HEK293 (cell line): ENCODE data around the gene DSC1.

Experiments used
- AEBP2 ChIP-seq: fragments of 450-650 bp; formaldehyde crosslinking; IDR thresholded peaks from 2 replicates; pipeline ENCODE4 v1.5.1; 2016; ENCODE audit warnings: missing biosample characterization, missing genetic modification characterization, borderline replicate concordance
- CTCF ChIP-seq: fragments of 450-650 bp; formaldehyde crosslinking; IDR thresholded peaks from 2 replicates; pipeline ENCODE4 v1.5.1; 2016; ENCODE audit warnings: missing biosample characterization, missing genetic modification characterization
- REPIN1 ChIP-seq: fragments of 450-650 bp; formaldehyde crosslinking; IDR thresholded peaks from 2 replicates; pipeline ENCODE4 v1.5.1; 2017; ENCODE audit warnings: missing biosample characterization, missing genetic modification characterization, low read depth
- ZNF558 ChIP-seq: fragments of 450-650 bp; formaldehyde crosslinking; IDR thresholded peaks from 2 replicates; pipeline ENCODE4 v1.5.1; 2016; ENCODE audit warnings: missing biosample characterization, missing genetic modification characterization
- ZNF639 ChIP-seq: fragments of 450-650 bp; formaldehyde crosslinking; IDR thresholded peaks from 2 replicates; pipeline ENCODE4 v1.5.1; 2016; ENCODE audit warnings: missing biosample characterization, missing genetic modification characterization

- TF ChIP-seq ZNF558 (tag by site-specific recombination) (no peak), ZNF639 (tag by site-specific recombination) (no peak), AEBP2 (tag by site-specific recombination) (no peak), CTCF (no peak), REPIN1 (tag by site-specific recombination) (no peak)
Observed at GRCh38 chr18:31138709-31139108, 23.9 kb downstream of the DSC1 start.
